GM21526 (cell line): Measurements from ENCODE around the gene ARFIP1.

Source experiments
- ATAC-seq: cut with Tn5 transposase; IDR thresholded peaks from one replicate; pipeline ENCODE4 v1.9.1; 2021; ENCODE audit warnings: moderate library complexity; ENCODE audit not compliant: unreplicated experiment, low FRiP score

ARFIP1 gene

DNA sequence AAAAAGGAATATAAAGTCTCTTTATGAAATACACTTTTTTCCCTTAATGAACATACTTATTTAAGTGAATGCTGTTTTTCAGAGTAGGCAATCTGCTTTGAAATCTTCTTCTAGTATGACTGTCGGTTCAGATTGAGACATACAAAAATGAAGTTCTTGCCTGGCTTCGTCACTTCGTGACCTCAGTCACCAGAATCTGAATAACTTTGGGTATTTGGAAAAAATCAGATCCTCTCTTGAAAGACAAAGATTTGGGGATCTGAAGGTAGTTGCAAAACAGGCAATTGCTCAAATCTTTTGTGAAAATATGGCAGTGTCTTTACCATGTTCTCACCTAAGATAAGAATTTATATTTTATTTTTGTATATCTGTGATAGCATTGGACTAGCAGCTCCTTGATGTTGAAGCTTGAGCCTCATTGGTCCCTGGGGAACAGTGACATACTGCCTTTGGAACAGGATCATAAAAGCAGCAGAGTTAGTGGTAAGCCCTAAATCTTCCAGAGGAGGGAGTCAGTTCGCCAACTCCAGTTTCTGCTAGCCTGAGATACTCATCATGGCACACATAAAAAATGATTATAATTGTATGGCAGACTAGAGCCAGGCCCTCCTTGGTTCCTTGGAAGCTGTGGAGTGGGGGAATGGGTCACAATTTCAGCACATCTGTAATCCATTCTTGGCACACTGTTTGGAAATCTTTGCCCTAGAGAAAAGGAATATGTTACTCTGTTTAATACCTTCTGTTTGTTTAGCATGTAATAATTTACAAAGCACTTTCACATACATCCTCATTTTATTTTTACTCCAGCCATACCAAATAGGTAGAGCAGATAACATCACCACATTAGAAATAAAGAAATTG, 5.0 kb downstream of the ARFIP1 start:
- no peak for ATAC-seq

DNA sequence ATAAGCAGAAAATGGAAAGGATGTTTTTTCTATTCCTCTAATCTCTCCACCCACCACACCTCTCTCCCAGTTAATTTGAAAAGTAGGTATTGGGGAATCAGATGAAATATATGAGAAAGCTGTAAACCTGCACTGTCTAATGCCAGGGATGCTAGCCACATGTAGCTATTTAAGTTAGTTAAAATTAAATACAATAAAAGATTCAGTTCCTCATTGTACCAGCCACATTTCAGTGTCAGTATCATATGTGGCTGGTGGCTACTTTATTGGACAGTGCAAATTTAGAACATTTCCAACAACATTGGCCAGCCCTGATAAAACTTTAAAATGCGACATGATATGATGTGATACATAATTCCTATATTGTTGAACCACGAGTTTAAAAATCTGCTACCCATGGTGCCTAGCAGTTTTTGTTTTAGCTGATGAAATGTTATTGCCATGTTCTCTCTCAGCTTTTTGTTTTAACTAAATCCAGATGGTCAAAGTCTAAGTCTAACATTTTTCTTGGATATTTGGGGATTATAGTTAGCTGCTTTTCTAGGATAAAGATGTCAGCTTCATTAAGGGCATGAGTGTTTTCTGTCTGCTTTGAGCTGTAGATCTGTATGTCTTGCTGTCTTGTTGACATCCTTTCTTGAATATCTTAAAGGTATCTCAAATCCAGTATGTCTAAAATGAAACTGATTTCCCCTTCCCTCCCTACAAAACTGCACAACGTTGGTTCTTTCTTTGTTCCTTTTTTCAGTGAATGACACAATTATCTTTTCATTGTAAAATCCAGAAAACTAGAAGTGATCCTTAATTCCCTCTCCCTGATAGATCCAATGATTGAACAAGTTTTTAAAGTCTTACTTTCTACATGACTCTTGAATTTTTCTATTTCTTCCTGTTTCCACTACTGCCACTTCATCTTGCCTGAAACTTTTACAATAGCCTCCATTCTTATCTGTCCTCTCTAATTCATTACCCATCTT, 6.2 kb downstream of the ARFIP1 start:
- ATAC-seq = no peak

DNA sequence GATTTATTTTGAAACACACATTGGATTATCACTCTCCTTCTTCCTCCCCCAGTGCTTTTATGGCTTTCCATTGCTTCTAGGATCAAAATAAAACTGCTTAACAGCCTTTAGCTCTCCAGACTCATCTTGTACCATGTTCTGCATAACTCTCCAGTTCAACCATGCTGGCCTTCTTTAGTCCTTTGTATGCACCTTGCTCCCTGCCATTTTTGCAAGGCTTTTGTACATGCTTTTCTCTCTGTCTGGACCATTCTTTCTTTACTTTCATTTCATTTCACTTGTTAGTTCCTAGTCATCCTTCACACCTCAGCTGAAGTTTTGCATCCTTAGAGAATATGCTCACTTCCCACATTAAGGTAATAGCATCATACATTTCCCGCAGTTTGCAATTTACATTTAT, 6.9 kb downstream of the ARFIP1 start:
- ATAC-seq = no peak

DNA sequence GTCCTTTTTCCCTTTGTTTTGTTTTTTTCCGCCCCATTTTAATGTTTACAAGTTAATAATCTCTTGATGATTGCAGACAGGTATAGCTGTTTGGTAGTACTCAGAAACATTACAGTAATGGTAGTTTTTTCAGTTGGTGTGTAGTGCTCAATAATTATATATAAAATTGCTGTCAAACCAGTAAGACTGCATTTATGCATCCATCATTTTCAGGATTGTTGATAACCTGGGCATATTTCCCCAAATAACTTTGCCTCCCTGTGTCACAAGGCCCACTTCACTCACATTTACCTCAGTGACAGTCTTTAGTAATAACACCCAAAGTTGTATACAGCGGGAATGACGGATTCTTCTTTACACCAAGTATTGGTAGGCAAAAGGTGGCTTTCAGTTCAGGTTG, 16.1 kb downstream of the ARFIP1 start:
- no peak for ATAC-seq

DNA sequence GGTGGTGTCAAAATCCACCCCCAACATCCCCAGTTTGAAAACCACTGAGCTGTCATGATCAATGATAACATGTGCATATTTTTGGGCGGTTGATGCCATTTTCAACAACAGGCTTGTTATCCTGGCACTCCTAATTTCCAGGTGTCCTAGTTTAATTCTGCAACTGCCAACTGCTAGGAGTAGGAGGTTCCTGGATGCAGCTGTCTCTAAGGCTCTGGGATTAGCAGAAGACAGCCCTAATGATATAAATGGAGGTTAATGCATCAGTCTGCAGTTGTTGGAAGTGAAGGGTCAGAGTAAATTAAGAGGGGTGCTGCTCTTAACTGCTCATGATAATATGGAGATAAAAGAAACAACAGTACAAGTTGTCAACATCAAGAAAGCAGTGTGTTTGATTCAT, 23.8 kb downstream of the ARFIP1 start:
- ATAC-seq = no peak

DNA sequence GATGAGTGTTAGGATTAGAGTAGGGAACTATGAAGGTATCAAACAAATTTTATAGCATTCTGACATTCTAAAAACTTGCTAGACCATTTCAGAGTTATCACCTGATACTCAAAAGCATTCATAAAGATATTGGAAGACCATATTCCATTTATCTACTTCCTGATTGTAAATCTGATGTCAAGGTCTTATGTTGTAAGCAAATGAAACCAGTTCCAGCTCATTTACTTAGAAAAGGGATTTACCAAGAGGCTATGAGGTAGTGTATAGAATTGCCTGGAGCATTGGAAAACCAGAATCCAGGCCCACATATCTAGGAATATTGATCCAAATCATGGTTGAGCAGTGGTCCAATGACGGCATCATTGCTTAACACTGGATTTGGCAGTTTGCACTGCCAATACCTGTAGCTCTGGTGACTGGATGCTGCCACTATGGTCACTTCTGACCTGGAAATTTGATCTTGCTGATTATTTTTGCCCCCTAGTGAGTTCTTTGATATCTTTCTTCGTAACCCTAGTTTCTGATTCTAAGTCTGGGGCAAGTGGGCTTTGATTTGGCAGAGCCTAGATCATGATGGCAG, 25.4 kb downstream of the ARFIP1 start:
- ATAC-seq = no peak

DNA sequence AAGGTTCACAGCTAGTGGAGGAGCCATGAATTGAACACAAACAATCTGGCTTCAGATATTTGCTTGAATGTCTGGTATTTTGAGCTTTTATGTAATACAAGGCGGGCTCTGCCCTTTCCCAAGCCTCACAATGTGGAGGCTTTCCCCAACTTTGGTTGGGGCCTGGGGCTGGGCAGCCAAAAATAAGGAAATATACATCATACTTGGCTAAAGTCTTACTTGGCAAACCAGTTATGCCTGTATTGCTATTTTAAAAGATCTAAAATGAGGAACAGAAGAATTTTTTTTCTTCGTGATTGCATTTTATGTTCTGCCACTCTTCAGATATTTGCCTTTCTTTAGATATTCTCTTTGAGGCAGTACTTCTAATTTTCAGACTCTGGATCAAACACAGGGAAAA, 26.1 kb downstream of the ARFIP1 start:
- ATAC-seq = no peak

DNA sequence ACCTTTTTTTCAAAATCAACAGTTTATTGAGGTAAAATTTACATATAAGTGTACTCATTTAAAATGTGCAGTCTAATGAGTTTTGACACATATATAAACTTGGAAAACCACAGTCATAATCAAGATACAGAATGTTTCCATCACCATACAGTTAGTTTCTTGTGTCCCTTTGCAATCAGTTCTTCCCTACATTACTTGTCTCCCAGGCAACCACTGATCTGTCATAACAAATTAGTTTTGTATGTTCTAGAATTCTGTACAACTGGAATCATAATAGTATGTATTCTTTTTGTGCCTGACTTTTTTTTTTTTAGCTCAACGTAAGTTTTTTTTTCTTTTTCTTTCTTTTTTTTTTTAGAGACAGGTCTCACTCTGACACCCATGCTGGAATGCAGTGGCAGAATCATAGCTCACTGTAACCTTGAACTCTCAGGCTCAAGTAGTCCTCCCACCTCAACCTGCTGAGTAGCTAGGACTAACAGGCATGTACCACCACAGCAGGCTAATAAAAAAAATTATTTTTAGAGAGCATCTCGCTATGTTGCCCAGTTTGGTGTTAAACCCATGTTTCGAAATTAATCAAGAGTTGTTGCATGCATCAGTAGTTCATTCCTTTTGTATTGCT, 26.9 kb downstream of the ARFIP1 start:
- ATAC-seq = no peak

DNA sequence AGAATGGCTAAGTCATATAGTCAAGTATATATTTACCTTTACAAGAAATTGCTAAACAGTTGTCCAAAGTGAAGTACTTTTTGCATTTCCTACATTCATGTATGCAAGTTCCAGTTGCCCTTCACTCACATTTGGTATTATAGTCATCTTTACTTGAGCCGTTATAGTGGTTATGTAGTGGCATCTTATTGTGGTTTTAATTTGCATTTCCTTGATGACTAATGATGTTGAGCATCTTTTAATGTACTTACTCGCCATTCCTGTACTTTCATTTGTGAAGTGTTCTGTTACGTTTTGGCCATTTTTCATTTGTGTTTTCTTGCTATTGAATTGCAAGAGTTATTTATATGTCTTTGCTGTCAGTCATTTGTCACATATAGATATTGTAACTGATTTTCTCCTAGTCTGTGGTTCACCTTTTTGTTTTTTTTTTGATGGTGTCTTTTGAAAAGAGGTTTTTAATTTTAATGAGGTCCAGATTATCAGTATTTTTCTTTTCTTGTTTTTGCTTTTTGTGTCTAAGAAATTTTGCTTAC, 27.6 kb downstream of the ARFIP1 start:
- ATAC-seq = no peak

DNA sequence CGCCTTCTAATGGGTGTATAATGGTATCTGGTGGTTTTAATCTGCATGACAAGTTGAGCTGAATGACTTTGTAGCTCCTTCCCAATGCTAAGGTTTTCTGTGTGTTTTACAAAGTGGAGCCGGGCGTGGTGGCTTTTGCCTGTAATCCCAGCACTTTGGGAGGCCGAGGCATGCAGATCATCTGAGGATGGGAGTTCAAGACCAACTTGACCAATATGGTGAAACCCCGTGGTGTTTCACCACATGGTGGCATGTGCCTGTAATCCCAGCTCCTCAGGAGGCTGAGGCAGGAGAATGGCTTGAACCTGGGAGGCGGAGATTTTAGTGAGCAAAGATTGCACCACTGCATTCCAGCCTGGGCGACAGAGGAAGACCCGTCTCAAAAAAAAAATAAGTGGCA, 28.9 kb downstream of the ARFIP1 start:
- no peak for ATAC-seq

DNA sequence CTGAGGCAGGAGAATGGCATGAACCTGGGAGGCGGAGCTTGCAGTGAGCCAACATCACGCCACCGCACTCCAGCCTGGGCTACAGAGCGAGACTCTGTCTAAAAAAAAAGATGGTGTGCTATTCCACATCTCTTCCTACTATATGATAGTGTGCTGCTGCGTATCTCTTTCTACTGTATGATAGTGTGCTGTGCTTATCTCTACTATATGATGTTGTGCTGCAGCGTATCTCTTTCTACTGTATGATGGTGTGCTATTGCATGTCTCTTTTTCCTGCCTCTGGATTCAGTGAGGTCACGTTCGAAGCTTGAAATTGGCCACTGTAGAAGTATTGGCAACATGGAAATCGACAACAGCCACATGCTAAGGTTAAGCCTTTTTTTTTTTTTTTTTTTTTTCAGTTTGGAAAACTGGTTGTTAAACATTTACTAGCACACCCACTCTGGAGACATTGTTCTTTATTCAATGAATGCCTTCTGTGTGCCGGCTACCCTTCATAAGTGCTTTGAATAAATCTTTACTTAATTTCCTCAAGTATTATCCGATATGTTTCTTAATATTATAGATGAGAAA, 31.0 kb downstream of the ARFIP1 start:
- ATAC-seq = no peak

DNA sequence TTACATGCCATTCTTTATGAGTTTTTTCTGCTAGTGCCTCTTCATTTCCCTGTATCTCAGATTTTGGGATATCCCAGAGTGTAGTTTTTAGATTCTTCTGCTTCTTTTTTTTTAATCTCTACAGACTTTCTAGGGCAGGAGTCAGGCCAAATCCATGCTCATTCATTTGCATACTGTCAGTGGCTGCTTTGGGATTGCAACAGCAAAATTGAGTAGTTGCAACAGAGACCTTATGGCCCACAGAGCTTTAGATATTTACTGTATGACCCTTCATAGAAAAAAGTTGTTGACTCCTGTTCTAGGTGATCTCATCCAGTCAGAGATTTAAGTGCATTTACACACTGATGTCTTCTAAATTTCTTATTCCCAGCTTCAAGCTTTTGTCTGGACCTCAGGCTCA, 35.3 kb downstream of the ARFIP1 start:
- no peak for ATAC-seq

DNA sequence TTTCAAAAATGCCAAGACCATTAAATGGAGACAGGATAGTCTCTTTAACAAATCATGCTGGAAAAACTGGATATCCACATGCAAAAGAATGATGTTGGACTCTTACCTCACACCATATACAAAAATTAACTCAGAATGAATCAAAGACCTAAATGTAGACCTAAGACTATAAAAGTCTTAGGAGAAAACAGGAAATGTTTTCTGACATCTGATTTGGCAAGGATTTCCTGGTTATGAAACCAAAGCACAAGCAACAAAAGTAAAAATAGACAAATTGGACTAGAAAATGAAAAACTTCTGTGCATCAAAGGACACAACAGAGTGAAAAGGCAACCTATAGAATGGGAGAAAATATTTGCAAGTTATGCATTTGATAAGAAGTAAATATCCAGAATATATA, 37.6 kb downstream of the ARFIP1 start:
- ATAC-seq = no peak

DNA sequence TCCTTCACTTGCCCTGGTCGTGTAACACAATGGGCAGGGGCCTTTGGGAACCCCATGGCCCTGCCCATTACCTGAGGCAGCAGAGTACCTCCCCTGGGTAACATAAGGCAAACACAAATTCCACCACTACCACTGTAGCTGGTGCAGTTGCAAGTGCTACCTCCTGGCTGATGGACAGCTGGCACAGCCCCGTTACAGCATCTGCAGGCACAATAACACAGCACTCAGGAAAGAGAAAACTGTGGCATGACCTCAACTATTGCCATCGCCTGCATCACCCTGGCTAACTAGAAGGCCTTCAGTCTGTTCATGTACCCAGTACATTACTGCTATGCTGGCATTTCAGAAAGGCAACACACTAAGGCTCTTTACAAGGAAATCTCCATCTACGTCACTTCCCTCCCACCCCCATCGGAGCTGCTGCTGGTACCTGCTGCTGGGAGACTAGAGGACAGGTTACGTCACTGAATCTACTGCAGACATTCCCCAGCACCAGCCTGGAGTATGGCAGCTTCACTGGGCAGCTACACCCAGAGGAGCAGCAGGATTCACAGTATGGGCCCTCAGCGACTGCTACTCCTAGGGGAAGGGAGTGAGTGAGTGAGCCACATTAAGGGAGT, 39.4 kb downstream of the ARFIP1 start:
- no peak for ATAC-seq

DNA sequence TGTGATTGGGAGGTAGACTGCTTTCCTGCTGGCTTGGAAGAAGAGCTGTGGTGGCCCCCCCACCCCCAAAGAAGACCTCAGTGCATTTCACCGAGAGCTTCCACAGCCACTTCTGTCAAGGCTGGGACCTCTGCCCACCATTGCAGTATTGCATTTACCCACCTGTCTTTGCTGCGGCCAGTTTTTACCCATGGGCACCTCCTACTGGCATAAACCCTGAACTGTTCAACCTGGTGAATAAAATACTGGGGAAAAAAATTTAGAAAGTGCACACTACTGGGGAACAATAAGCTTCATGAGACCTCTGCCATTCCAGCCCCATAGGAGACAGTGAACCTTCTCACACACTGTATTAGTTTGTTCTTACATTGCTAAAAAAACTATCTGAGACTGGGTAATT, 40.3 kb downstream of the ARFIP1 start:
- no peak for ATAC-seq

DNA sequence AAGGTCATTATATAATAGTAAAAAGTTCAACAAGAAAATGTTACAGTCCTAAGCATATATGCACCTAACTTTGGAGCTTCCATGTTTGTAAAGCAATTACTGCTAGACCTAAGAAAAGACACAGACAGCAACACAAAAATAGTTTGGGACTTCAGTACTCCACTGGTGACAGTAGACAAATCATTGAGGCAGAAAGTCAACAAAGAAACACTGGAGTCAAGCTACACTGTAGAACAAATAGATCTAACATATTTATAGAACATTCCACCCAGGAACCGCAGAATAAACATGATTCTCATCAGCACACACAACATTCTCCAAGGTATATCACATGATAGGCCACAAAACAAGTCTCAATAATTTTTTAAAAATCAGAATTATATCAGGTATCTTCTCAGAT, 42.6 kb downstream of the ARFIP1 start:
- ATAC-seq = no peak

DNA sequence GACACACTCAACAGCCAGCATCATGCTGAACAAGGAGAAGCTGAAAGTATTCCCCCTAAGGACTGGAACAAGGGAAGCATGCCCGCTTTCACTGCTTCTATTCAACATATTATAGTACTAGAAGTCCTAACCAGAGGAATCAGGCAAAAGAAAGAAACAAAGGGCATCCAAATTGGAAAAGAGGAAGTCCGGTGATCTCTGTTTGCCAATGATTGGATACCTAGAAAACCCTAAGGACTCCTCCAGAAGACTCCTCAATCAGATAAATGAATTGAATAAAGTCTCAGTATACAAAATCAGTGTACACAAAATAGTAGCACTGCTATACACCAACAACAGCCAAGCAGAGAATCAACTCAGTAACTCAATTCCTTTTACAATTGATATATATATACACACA, 44.8 kb downstream of the ARFIP1 start:
- no peak for ATAC-seq

DNA sequence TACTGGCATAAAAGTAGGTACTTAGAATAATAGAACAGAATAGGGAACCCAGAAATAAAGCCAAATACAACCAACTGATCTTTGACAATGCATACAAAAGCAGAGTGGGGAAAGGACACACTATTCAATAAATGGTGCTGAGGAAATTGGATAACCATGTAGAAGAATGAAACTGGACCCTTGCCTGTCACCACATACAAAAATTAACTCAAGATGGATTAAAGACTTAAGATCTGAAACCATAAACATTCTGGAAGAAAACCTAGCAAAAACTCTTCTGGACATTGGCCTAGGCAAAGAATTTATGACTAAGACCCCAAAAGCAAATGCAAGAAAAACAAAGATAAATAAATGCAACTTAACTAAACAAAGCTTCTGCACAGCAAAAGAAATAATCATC, 45.6 kb downstream of the ARFIP1 start:
- ATAC-seq = no peak

DNA sequence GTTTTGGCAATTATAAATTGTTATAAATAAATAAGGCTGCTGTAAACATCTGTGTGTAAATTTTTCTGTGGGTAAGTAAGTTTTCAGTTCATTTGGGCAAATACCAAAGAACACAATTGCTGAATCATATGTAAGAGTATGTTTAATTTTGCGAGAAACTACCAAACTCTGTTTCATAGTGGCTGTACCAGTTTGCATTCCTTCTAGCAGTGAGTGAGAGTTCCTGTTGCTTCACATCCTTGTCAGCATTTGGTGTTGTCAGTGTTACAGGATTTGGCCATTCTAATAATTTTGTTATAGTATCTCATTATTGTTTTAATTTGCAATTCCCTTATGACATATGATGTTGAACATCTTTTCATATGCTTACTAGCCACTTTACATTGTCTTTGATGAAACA, 48.4 kb downstream of the ARFIP1 start:
- no peak for ATAC-seq

DNA sequence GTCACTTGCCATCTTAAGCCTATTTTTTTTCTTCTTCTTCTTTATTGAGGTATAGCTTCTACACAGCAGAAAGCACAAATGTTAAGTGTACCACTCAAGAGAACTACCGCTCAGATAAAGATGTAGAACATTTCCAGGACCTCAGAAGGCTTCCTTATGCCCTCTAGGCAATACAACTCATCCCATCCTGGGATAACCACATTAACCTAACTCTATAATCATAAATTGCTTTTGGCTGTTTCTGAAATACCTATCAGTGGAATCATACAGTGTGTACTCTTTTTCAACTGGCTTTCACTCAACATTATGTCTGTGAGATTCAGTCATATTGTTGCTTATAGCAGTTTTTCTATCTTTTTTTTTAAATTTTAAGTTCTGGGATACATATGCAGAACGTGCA, 51.7 kb downstream of the ARFIP1 start:
- no peak for ATAC-seq
